Stimulated activated CD4-positive, alpha-beta T cell treated with anti-CD3 and anti-CD28 coated beads, Interleukin-12 subunit alpha, Interleukin-12 subunit beta, amount 100 ng/mL, for 48 hours (primary cell): ENCODE data around the gene HAUS5.
A peak's percentile ranks its signal among the peaks of the same experiment; 100 is the strongest.
"Not testable (repeated sequence)": the region's sequence is repeated elsewhere in the genome, so short reads cannot be mapped to it uniquely, and the experiment has no call there.

Experiments
- DNase-seq, 3 donors: peaks; one replicate each; pipeline ENCODE4 v3.0.0-alpha.2; 2020; ENCODE audit warnings: low read depth in 2 of 3, low spot score in 1 of 3

The HAUS5 gene

DNA sequence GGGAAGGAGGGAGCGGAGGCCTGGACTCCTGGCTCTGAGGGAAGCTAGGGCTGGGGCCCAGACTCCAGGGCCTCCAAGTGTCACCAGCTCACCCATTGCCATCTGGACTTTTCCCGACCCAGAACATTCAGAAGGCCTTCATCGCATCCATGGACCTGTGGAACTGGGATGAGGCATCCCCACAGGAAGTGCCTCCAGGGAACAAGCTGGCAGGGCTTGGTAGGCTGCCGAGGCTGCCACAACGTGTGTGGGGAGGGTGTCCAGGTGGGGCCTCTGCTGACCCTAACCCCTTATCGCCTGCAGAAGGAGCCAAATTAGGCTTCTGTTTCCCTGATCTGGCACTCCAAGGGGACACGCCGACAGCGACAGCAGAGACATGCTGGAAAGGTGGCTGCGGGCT, 29.8 kb downstream of the HAUS5 start:
- no peak for DNase-seq

DNA sequence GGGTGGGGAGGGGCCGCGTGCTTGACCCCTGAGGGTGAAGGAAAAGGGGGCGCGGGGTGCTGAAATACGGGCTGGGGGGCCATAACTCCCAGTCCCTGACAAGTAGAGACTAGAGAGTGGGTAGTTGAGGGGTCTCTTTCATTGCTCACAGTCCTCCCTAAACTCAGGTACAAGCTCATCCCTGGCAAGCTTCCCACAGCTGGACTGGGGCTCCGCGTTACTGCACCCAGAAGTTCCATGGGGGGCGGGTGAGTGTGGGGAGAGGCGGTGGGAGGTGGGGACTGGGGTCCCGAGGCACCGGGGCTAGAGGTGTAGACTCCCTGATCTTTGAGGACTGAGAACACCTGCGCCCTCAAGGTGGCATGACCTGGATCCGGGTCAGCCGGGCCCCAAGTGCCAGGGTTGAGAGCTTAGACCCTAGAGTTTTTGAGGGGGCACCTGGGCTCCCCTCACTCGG, 30.3 kb downstream of the HAUS5 start:
- DNase-seq: no peak

DNA sequence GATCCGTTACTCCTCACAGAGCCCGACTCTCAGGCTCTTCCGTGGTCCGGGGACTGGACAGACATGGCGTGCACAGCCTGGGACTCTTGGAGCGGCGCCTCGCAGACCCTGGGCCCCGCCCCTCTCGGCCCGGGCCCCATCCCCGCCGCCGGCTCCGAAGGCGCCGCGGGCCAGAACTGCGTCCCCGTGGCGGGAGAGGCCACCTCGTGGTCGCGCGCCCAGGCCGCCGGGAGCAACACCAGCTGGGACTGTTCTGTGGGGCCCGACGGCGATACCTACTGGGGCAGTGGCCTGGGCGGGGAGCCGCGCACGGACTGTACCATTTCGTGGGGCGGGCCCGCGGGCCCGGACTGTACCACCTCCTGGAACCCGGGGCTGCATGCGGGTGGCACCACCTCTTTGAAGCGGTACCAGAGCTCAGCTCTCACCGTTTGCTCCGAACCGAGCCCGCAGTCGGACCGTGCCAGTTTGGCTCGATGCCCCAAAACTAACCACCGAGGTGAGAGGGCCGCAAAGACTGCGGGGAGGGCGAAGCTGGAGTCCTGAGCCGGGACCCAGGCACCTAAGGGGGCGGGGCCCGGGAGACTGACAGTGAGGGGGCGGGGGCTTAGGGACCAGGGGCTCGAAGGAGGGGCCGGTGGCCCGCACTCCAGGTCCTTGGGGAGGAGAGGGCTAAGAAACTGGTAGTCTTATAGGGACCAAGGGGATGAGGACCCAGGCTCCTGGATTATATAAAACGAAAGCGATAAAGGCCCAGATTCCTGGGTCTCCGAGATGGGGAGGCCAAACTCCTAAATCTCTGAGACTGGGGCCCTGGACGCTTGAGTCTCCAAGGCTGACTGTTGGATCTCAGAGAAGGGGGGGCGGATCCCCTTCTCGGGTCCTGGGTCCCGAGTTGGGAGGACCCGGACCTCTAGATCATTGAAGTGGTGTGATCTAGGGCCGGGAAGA, 31.0 kb downstream of the HAUS5 start:
- peak; percentile 61 to 75 (median 74) for DNase-seq

DNA sequence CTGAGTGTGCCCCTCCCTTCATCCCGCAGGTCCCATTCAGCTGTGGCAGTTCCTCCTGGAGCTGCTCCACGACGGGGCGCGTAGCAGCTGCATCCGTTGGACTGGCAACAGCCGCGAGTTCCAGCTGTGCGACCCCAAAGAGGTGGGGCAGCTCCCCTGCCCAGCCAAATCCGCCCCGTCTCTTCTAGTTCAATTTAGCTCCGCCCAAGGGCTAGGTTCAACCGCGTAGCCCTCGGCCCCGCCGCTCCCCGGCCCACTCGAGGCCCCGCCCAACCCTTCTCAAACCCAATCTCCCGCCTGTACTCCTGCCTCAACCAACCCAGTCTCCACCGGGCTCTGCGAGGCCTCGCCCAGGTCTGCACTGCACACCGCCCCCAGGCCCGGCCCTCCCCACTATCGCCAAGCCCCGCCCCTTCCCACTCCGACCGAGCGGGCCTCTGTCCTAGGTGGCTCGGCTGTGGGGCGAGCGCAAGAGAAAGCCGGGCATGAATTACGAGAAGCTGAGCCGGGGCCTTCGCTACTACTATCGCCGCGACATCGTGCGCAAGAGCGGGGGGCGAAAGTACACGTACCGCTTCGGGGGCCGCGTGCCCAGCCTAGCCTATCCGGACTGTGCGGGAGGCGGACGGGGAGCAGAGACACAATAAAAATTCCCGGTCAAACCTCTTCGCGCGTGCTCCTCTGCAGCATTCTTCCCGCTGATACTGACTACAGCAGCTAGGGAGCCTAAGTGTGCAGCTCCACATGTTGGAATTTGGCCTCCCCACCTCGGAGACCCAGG, 31.9 kb downstream of the HAUS5 start:
- DNase-seq: peak; percentile 94 to 98 (median 96)

DNA sequence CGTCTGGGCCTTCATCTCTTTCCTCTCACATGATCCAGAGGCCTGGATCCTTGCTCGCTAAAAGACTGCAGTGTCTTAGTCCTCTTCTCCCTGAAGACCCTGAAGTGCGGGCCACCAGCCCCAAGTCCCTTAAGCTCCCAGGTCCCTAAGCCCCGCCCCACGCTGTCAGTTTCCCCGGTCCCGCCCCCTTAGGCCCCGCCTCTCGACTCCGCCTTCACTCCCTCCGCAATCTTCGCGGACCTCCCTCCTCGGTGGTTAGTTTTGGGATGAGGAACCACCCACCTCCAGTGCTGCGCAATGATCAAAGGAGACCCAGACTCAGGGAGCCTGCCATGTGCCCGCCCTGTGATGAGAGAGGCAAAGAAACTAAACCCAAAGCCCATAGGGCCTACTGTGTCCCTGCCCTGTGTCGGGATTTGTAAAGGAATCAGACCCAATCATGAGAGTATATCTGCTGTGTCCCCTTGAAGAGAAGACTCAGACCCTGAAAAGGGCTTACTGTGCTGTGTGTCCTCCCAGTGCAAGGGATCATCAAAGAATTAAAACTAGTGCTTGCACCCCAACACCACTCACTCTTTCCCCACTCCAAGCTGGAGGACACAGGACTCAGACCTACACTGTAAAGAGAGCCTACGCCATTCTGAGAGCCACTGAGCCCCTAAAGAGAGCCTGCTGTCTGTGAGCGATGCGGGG, 32.6 kb downstream of the HAUS5 start:
- DNase-seq: peak; percentile 80 to 93 (median 84)

DNA sequence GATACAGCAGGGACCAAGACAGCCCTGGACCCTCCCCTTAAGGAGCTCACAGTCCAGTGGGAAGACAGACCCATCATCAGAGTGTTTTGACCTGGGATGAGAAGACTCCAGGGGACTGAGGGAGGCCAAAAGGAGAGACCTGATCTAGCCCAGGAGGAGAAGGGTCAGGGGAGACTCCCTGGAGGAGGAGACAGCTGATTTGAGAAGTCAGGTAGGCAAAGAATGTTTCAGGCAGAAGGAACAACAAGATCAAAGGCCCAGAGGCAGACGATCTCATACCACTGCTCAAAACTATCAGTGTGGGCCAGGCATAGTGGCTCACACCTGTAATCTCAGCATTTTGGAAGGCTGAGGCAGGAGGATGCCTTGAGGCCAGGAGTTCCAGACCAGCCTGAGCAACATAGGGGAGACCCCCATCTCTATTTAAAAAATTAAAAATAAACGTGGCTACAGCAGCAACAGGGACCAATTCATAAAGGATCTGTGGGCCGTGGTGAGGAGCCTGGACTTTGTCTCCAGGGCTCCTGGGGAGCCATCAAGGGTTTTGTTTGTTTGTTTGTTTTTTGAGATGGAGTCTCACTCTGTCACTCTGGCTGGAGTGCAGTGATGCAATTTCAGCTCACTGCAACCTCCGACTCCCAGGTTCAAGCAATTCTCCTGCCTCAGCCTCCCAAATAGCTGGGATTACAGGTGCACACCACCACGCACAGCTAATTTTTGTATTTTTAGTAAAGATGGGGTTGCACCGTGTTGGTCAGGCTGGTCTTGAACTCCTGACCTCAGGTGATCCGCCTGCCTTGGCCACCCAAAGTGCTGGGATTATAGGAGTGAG, 33.4 kb downstream of the HAUS5 start:
- no peak for DNase-seq

DNA sequence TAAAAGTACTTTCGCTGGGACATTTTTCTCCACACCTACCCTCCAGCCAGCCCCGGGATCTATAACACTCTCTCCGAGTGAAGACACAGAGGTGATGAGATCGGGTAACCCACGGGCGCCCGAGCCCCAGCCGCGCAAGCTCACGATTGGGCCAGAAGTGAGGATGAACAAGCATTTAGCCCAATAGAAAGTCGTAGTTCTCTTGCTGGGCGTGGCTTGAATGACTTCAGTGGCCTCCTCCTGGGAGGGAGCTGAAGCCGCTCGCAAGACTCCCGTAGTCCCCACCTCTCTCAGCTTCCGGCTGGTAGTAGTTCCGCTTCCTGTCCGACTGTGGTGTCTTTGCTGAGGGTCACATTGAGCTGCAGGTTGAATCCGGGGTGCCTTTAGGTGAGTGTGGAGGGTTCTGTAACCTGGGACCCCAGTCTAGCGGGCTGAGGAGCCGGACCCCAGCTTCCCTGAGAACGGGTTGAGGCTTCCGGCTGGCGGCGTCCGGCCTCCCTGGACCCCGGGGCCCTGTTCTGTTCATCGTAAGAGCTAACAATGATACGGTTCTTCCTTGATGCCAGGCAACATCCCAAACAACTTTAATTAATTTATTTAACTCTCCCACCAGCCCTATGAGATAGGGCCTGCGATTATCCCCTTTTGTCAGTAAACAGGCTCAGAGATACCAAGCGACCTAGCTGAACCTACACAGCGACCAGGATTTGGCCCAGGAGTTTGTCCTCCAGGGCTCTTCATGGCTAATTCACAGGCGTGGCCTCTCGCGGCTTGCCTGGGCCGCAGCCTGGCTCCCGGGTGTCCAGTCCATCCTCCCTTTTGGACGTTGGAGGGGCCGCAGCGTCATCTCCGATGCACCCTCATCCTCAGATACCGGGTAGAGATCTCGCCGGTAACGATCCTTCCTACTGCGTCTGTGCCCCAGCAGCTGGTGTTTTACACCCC, 35.8 kb downstream of the HAUS5 start, which contains the start of gene COX6B1:
Gene COX6B1, plus strand, starts transcription at position 307 of the 945 bp plus-strand sequence. CDS start 2,921 bp downstream, outside the sequence.
- DNase-seq: peak; percentile 87 to 92 (median 91)

DNA sequence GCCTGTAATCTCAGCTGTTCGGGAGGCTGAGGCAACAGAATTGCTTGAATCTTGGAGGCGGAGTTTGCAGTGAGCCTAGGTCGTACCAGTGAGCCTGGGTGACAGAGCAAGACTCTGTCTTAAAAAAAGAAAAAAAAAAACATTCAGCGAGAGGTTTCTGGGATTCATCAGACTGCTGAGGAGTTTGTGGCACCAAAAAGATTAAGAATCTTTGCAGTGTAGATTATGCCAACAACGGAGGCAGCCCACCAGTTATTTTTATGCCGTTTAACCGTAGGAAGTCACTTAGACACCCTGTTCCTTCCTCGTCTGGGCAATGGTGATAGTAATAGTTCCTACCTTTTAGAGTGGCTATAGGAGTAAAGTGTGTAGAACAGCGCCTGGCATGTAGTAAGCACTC, 38.0 kb downstream of the HAUS5 start:
- no peak for DNase-seq

DNA sequence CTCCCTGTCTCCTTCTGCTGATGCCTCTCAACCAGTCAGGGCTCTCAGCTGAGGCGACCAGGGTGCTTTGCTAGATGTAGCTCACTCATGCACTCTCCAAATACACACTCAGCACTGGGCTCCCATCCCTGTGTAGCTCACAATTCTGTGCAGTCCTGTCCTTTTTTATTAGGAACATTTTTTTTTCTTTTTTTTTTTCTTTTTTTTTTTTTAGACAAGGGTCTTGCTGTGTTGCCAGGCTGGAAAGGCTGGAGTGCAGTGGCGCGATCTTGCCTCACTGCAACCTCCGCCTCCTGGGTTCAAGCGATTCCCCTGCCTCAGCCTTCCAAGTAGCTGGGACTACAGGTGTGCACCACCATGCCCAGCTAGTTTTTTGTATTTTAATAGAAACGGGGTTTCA, 42.3 kb downstream of the HAUS5 start:
- not testable (repeated sequence) for DNase-seq

DNA sequence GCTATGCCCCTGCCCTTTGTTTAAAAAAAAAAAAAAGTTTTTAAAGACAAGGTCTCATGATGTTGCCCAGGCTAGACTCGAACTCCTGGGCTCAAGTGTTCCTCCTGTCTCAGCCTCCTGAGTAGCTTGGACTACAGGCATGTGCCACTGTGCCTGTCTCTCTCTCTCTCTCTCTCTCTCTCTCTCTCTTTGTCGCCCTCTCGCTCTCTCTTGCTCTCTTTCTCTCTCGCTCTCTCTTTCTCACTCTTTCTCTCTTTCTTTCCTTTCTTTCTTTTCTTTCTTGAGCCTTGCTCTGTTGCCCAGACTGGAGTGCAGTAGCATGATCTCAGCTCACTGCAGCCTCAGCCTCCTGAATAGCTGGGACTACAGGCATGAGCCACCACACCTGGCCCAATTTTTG, 43.1 kb downstream of the HAUS5 start:
- DNase-seq: no peak

DNA sequence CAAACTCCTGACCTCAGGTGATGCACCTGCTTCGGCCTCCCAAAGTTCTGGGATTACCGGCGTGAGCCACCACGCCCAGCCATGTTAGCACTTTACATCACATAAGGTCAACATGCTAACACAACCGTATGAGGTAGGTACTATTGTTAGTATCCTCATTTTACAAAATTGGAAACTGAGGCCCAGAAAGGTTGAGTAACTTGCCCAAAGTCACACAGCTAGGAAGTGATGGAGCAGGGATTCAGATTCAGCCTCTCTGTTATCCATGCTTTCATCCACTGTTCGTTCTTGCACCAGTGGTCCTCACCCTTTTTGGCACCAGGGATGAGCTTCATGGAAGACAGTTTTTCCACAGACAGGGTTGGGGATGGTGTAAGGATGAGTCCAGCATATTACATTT, 44.2 kb downstream of the HAUS5 start:
- no peak for DNase-seq

DNA sequence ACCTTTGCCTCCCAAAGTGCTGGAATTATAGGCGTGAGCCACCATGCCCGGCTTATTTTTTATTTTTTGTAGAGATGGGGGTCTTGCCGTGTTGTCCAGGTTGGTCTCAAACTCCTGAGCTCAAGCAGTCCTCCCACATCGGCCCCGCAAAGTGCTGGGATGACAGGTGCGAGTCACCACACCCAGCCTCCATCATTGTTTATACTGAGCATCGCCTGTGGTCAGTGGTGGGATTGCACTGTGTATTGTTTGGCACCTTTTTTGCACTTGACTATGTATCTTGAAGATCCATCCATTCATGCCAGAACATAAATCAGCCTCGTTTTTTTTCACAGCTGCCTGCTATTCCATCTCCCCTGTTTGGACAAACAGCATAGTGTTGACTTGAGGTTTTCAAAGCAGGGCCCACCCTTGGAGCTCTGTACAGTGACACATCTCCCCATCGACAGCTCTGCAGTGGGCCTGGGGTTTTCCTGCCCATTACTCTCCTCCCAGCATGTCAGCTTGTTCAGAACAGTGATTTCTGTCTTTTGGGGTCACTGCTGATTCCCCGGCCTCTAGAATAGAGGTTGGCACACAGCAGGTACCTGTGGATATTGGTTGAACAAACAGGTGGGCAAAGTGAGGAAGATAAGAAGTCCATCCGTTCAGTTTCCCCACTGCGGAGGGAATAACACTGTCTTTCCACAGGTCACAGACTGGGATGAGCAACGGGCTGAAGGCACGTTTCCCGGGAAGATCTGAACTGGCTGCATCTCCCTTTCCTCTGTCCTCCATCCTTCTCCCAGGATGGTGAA, 45.6 kb downstream of the HAUS5 start:
- DNase-seq: no peak

DNA sequence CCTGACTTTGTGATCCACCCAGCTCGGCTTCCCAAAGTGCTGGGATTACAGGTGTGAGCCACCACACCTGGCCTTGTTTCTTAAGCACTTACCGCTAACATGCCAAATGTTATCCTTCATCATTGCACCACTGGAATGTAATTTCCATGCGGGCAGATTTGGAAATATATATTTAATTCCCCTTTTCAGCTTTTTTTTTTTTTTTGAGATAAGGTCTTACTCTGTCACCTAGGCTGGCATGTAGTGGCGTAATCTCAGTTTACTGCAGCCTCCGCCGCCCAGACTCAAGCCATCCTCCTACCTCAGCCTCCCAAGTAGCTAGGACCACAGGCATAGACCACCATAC, 49.4 kb downstream of the HAUS5 start:
- DNase-seq: no peak

DNA sequence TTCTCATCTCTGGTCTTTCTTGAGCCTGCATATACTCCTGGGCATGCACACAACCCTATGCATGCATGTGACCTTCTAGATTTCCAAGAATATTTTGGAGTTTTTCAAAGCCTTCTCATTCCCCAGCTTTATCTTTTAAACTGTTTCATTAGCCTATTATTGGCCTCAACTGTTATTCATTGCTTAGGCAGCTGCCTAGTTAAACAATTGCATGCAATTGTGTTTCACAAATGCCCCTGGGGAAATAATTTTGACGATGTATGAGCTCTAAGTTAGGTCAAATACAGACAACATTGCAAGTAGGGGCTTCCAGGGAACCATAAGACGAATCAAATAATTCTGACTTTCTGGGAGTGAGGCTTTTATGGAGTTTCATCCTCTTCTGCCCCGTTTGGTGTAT, 51.4 kb downstream of the HAUS5 start:
- no peak for DNase-seq

DNA sequence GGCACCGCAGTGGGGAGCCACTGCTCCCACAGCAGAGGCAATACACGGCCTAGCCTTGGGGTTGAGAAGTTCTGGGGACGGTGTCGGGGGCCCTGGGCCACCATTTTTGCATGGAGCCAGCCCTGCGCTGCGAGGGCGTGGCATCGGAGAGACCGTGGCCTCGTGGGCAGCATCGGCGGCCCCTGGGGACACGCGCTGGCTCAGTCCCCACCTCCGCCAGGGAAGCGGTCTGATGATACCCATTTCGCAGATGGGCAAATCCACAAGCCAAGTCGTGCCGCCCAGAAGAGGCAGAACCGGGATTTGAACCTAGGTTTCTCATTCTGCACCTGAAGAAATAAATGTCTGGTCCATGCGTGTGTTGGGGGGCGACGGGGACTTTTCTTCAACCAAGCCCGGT, 52.6 kb downstream of the HAUS5 start:
- no peak for DNase-seq

DNA sequence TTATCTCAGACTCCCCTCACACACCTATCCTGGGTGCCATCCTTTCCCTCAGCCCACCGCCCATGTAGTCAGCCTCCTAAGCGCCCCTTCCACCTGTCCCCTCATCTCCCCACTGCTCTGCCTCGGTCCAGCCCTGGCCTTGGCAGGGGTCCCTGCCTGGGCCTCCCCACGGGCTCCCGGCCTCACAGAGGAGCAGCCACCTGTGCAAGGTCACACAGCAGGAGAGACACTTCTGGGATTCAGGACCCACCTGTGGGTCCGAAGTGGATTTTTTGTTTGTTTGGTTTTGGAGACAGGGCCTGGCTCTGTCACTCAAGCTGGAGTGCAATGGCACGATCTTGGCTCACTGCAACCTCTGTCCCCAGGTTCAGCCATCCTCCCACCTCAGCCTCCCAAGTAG, 53.1 kb downstream of the HAUS5 start:
- DNase-seq: no peak

DNA sequence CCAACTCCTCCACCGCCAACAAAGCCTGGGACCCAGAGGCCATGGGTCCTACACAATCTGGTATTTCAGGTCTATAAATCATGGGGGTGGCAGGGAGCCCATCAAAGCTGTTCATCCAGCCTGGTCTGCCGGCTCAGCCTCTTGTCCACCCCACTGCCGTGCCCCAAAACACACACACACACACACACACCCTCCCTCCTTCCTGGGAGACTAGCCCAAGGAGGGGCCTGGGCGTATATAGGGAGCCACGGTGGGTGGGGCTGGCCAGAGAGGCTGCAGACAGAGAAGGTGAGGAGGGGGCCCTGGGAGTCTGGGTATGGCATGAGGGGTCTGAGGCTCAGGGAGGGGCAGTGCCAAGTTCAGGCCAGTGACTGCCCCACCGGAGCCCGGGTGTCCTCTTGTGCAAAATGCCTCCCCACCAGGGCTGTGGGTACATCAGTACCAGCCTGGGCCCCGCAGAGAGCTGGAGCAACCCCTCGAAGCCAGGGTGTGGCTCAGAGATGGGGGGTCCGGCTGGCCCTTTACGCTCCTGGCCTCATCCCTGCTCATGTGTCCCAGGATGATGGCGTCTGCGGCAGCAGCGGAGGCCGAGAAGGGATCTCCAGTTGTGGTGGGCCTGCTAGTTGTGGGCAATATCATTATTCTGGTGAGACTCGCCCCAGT, 53.8 kb downstream of the HAUS5 start, which contains the start of gene UPK1A:
Gene UPK1A, plus strand, starts transcription at position 267 of the 663 bp plus-strand sequence. Its CDS starts 296 bp downstream, at position 563.
- no peak for DNase-seq

DNA sequence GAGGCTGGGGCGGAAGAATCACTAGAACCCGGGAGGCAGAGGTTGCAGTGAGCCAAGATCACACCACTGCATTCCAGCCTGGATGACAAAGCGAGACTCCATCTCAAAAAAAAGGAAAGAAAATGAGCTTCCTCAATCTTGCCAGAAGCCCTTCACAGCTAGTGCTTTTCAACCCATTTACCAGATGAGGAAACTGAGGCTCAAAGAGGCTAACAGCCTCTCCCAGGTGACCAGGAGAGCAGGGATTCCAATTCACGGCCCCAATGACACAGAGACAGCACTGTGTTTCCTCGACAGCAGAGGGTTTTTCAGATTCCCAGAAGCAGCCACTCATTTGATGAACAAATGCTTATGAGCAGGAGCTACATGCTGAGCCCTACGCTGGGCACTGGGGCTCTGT, 57.0 kb downstream of the HAUS5 start:
- DNase-seq: no peak
